ENCODE data around the gene IFNL2.

Gene IFNL2

GRCh38 chr19:39318690-39319089, 50.5 kb downstream of the IFNL2 start:
- DNase-seq: no peak

- no peak for DNase-seq
Observed at GRCh38 chr19:39319098-39319891, 51.1 kb downstream of the IFNL2 start.

Data from NCI-H1694 treated with DMSO at 0.1 percent for 48 hours (cell line).